GM21786 (cell line): Measurements from ENCODE around the gene TBC1D4.
"Not testable (repeated sequence)": the region's sequence is repeated elsewhere in the genome, so short reads cannot be mapped to it uniquely, and the experiment has no call there.

ENCODE experiments used
- ATAC-seq: cut with Tn5 transposase; IDR thresholded peaks from one replicate; pipeline ENCODE4 v1.9.1; 2021; ENCODE audit not compliant: unreplicated experiment

The TBC1D4 gene

GRCh38 chr13:75363371-75363770 is 118.6 kb downstream of the TBC1D4 start:
- no peak for ATAC-seq

GRCh38 chr13:75362026-75362425 is 119.9 kb downstream of the TBC1D4 start:
- ATAC-seq: no peak

DNA sequence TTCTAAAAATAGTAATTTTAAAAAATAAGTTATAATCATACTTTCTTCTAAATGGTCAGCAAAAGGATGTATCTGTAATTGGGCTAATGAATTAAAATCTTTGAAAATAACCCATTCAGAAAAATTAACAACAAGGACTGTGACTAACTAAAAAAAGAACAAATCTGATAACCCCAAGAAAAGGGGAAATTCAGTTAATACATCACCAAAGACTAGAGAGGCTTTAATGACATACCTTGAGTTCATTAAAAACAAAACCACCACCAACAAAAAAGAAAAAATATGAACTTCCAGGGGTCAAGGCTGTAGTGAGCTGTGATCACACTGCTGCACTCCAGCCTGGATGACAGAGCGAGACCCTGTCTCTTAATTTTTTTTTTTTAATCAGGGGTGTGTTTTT is 121.8 kb downstream of the TBC1D4 start:
- ATAC-seq: peak; percentile 44

GRCh38 chr13:75359266-75359665 is 122.7 kb downstream of the TBC1D4 start:
- ATAC-seq: no peak

- peak; percentile 75 for ATAC-seq
These were observed 124.2 kb downstream of the TBC1D4 start for GRCh38 chr13:75357576-75358289.

DNA sequence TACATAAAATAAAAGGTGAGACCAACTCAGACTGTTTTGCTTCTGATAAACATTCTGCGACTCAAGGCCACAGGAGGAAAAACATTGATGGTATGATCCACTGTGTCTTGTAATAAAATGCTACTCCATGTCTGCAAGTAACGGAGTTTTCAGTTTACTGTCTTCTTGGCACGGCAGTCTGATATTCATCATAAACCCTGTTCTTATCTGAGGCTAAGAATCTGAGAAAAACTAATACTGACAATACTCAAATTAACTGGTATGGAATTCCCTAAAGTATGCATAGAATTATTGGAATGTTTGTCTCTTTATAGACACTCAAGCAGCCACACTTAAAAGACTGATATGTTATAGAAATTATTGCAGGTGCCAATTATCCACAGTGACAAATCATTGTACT is 125.5 kb downstream of the TBC1D4 start:
- no peak for ATAC-seq

GRCh38 chr13:75355609-75356008 is 126.4 kb downstream of the TBC1D4 start:
- no peak for ATAC-seq

GRCh38 chr13:75353781-75354193 is 128.2 kb downstream of the TBC1D4 start:
- peak; percentile 70 for ATAC-seq

- no peak for ATAC-seq
These were observed 129.2 kb downstream of the TBC1D4 start for GRCh38 chr13:75352641-75353327.

GRCh38 chr13:75351538-75351937 is 130.4 kb downstream of the TBC1D4 start:
- not testable (repeated sequence) for ATAC-seq

DNA sequence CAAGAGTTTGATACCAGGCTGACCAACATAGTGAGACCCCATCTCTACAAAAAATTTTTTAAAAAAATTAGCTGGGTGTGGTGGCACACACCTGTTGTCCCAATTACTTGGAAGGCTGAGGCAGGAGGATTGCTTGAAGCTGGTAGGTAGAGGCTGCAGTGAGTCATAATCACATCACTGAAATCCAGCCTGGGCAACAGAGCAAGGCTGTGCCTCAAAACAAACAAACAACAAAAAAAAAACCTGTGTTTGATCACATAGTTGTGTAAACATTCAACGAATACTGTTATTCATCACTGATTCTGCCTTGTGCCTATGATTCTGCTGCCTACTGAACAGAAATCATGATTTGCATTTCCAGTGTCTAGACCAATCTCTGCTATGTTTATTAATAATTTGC is 134.0 kb downstream of the TBC1D4 start:
- no peak for ATAC-seq

GRCh38 chr13:75347457-75347856 is 134.5 kb downstream of the TBC1D4 start:
- ATAC-seq: no peak

GRCh38 chr13:75345193-75345592 is 136.8 kb downstream of the TBC1D4 start:
- ATAC-seq: no peak

DNA sequence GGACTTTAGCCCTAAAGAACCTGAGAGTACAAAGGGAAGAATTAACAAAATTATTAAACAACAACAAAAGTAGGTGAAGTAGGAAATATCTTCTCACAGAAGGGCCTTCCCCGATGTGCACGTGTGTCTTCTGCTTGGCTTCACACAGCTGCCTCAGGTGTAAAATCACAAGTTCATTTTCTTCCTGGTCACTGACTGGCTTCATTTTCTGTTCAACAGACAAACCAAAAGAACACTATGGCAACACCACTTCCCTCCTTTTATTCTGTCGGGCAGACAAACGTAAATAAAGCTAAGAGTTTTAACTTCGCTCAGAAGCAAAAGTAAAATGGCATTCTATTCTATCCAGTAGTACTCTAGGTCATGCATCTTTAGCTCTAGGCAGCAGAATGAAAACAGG is 140.9 kb downstream of the TBC1D4 start:
- peak; percentile 92 for ATAC-seq

- ATAC-seq: no peak
These were observed 142.2 kb downstream of the TBC1D4 start for GRCh38 chr13:75339635-75340374.

DNA sequence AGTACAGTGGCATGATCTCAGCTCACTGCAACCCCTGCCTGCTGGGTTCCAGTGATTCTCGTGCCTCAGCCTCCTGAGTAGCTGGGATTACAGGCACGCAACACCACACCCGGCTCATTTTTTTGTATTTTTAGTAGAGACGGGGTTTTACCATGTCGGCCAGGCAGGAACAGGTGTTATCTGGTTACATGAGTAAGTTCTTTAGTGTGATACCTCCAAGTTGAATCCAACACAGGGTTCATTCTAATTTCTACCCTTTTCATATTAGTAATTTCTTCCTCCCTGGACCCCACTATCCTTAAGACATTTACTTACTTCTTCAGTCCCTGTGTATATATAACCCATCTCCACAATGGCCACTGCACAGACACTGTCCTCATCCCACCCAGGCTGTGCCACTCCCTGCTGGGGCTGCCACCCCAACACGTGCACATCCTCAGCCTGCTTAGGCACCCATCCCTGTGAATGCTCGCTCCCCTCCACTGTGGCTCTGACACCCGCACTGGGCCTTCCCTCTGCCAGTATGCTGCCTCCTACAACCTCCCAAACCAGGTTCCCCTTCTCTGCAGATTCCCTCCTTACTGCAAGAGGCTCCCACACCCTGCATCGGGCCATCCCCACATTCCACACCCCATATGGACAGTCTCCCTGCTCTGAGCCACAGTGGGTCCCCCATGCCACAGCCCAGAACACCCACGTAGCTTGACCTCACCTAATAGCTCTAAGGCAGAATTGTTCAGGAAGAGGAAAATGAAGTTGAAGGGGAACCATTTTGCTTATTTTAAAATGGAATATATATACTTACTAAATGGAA is 147.1 kb downstream of the TBC1D4 start:
- ATAC-seq: no peak

DNA sequence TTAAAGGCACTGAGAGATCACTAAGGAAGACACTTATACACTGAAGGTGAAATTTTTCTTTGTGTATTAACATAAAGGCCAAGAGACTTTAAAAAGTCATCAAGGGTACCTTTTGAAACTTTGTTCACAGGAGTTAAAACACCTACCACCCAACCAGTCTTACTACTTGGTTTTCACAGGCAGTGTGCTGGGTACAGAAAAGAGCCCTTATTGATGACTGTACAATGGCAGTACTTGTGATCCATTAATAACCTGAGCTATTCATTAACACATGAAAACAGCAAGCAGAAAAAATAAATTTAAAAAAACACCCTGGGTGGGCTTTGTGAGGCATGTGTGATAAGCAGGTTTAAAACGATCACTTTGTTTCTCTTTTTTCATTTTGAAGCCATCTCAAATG is 148.9 kb downstream of the TBC1D4 start:
- ATAC-seq: no peak

DNA sequence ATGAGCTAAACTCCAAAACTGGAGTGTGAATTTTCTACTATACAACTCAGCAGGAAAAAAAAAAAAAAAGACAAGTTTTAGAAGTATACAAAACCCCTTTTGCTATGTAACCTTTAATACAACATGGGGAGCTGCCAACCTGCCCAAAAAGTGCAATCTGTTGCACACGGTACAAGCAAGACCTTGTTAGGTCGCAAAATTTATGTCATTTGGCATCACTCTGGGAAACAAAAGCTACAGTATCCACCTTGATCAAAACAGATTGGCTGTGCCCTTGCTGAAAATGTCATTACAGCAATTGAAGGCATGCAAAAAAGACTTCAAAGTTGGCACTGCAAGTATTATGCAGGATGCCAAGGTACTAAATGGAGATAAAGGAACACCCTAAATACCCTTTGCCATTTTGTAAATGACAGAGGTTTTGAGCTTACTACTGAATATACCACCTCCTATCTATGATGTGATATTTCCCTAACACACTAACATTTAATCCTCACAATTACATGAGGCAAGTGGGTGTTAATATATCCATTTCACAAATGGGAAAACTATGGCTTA is 150.1 kb downstream of the TBC1D4 start:
- ATAC-seq: no peak

- ATAC-seq: no peak
These were observed 151.2 kb downstream of the TBC1D4 start for GRCh38 chr13:75330770-75331169.

DNA sequence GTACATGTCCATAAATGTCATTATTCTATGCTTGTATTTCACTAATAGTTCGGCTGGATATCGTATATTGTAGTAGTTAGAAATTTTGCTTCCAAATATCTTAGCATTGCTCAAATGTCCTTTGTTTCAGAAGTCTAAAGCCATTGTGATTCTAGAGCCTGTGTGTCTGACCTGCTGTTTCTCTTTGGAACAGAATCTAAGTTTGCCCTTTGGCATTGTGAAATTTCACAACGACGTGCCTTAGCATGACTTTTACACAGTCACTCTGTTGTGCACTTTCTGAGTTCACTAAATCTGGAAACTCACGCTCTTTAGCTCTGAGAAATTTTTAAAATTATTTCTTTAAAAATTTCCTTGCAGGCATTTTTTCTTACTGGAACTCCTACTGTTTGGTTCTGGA is 152.2 kb downstream of the TBC1D4 start:
- no peak for ATAC-seq

GRCh38 chr13:75329097-75329496 is 152.9 kb downstream of the TBC1D4 start:
- no peak for ATAC-seq
